ENCODE results near the gene RITA1. TPM values are rescaled to one million over a fixed set of nuclear protein-coding genes. Genes with fewer than 3 reads are reported as not detected.
"Not testable (repeated sequence)": the region's sequence is repeated elsewhere in the genome, so short reads cannot be mapped to it uniquely, and the experiment has no call there.

RITA1 gene
- total RNA-seq: 10 to 100 TPM; 24.6 to 31.0 (median 27.5) TPM

- no peaks in the 10 kb centered on the region for H3K9me3 Mint-ChIP-seq
- peak; percentile 78 for DNase-seq
- H3K4me3 Mint-ChIP-seq: peak within 1 kb of the TSS; percentile 95
- peak; percentile 65 to 67 for ATAC-seq
- H3K4me1 Mint-ChIP-seq (ENCODE audit: low read depth): peaks cover 36% of the 10 kb centered on the region
- H3K27me3 Mint-ChIP-seq (ENCODE audit: low read depth): no peaks in the 10 kb centered on the region
- H3K36me3 Mint-ChIP-seq (ENCODE audit: insufficient read depth): peaks cover 24% of the 10 kb centered on the region
These were observed at the start of gene RITA1, which contains the start of gene DDX54 for GRCh38 chr12:113185180-113186032. RITA1 (plus strand) TSS chr12:113185721; CDS start chr12:113186747, 1,026 bp downstream. DDX54 (minus strand) TSS chr12:113185478; CDS start chr12:113185451, 27 bp downstream.

- no peaks in the 10 kb centered on the region for H3K36me3 Mint-ChIP-seq (ENCODE audit: insufficient read depth)
- no peaks in the 10 kb centered on the region for H3K9me3 Mint-ChIP-seq
- peak; percentile 47 to 59 for ATAC-seq
- H3K4me1 Mint-ChIP-seq (ENCODE audit: low read depth): peaks cover 15% of the 10 kb centered on the region
- peak overlapping the region; percentile 78 for H3K4me3 Mint-ChIP-seq
- peak; percentile 58 for DNase-seq
- peaks cover 8% of the 10 kb centered on the region for H3K27me3 Mint-ChIP-seq (ENCODE audit: low read depth)
These were observed 49.2 kb upstream of the RITA1 start for GRCh38 chr12:113136128-113136989.

GRCh38 chr12:113136990-113137511, 48.5 kb upstream of the RITA1 start:
- peaks cover 16% of the 10 kb centered on the region for H3K4me1 Mint-ChIP-seq (ENCODE audit: low read depth)
- DNase-seq (no peak), ATAC-seq (no peak)
- H3K36me3 Mint-ChIP-seq (ENCODE audit: insufficient read depth): no peaks in the 10 kb centered on the region
- H3K27me3 Mint-ChIP-seq (ENCODE audit: low read depth): peaks cover 8% of the 10 kb centered on the region
- no peaks in the 10 kb centered on the region for H3K9me3 Mint-ChIP-seq
- H3K4me3 Mint-ChIP-seq: peak overlapping the region; percentile 24

- peaks cover 18% of the 10 kb centered on the region for H3K4me1 Mint-ChIP-seq (ENCODE audit: low read depth)
- DNase-seq (no peak), ATAC-seq (no peak)
- no peak overlapping the region for H3K4me3 Mint-ChIP-seq
- H3K36me3 Mint-ChIP-seq (ENCODE audit: insufficient read depth): no peaks in the 10 kb centered on the region
- no peaks in the 10 kb centered on the region for H3K9me3 Mint-ChIP-seq
- H3K27me3 Mint-ChIP-seq (ENCODE audit: low read depth): peaks cover 8% of the 10 kb centered on the region
These were observed 47.4 kb upstream of the RITA1 start for GRCh38 chr12:113137861-113138783.

- no peak for DNase-seq
- Mint-ChIP-seq H3K9me3 (no peaks in the 10 kb centered on the region), H3K27me3 (ENCODE audit: low read depth) (peaks cover 8% of the 10 kb centered on the region), H3K4me3 (no peak overlapping the region), H3K36me3 (ENCODE audit: insufficient read depth) (no peaks in the 10 kb centered on the region), H3K4me1 (ENCODE audit: low read depth) (peaks cover 18% of the 10 kb centered on the region)
- no peak for ATAC-seq
These were observed 46.7 kb upstream of the RITA1 start for GRCh38 chr12:113138826-113139225.

GRCh38 chr12:113140706-113141105, 44.8 kb upstream of the RITA1 start:
- Mint-ChIP-seq H3K4me1 (ENCODE audit: low read depth) (peaks cover 14% of the 10 kb centered on the region), H3K36me3 (ENCODE audit: insufficient read depth) (no peaks in the 10 kb centered on the region), H3K9me3 (no peaks in the 10 kb centered on the region), H3K27me3 (ENCODE audit: low read depth) (peaks cover 5% of the 10 kb centered on the region), H3K4me3 (no peak overlapping the region)
- DNase-seq (no peak), ATAC-seq (no peak)

- not testable (repeated sequence) for ATAC-seq; DNase-seq; H3K4me3 Mint-ChIP-seq; H3K36me3 Mint-ChIP-seq (ENCODE audit: insufficient read depth); H3K4me1 Mint-ChIP-seq (ENCODE audit: low read depth); H3K9me3 Mint-ChIP-seq; H3K27me3 Mint-ChIP-seq (ENCODE audit: low read depth)
These were observed 43.8 kb upstream of the RITA1 start for GRCh38 chr12:113141716-113142115.

GRCh38 chr12:113142173-113142885, 43.2 kb upstream of the RITA1 start:
- H3K9me3 Mint-ChIP-seq: peaks cover 3% of the 10 kb centered on the region
- H3K27me3 Mint-ChIP-seq (ENCODE audit: low read depth): no peaks in the 10 kb centered on the region
- no peaks in the 10 kb centered on the region for H3K36me3 Mint-ChIP-seq (ENCODE audit: insufficient read depth)
- H3K4me1 Mint-ChIP-seq (ENCODE audit: low read depth): peaks cover 3% of the 10 kb centered on the region
- ATAC-seq: peak; percentile 83 to 85
- H3K4me3 Mint-ChIP-seq: no peak overlapping the region
- DNase-seq: no peak

GRCh38 chr12:113142886-113143332, 42.6 kb upstream of the RITA1 start:
- peaks cover 3% of the 10 kb centered on the region for H3K4me1 Mint-ChIP-seq (ENCODE audit: low read depth)
- H3K9me3 Mint-ChIP-seq: peaks cover 5% of the 10 kb centered on the region
- DNase-seq: no peak

GRCh38 chr12:113143959-113144358, 41.6 kb upstream of the RITA1 start:
- Mint-ChIP-seq H3K4me3 (no peak overlapping the region), H3K4me1 (ENCODE audit: low read depth) (peaks cover 3% of the 10 kb centered on the region), H3K27me3 (ENCODE audit: low read depth) (no peaks in the 10 kb centered on the region), H3K9me3 (peaks cover 5% of the 10 kb centered on the region), H3K36me3 (ENCODE audit: insufficient read depth) (no peaks in the 10 kb centered on the region)
- ATAC-seq (no peak), DNase-seq (no peak)

More at GRCh38 chr12:113142886-113143332, 42.6 kb upstream of the RITA1 start:
- H3K36me3 Mint-ChIP-seq (ENCODE audit: insufficient read depth): no peaks in the 10 kb centered on the region
- H3K27me3 Mint-ChIP-seq (ENCODE audit: low read depth): no peaks in the 10 kb centered on the region
- no peak for ATAC-seq
- no peak overlapping the region for H3K4me3 Mint-ChIP-seq

GRCh38 chr12:113144806-113145205, 40.7 kb upstream of the RITA1 start:
- H3K36me3 Mint-ChIP-seq (ENCODE audit: insufficient read depth): no peaks in the 10 kb centered on the region
- H3K4me3 Mint-ChIP-seq: no peak overlapping the region
- ATAC-seq (no peak), DNase-seq (no peak)
- H3K4me1 Mint-ChIP-seq (ENCODE audit: low read depth): peaks cover 3% of the 10 kb centered on the region
- peaks cover under 1% of the 10 kb centered on the region for H3K27me3 Mint-ChIP-seq (ENCODE audit: low read depth)
- peaks cover 5% of the 10 kb centered on the region for H3K9me3 Mint-ChIP-seq

- peaks cover 3% of the 10 kb centered on the region for H3K4me1 Mint-ChIP-seq (ENCODE audit: low read depth)
- peaks cover 6% of the 10 kb centered on the region for H3K27me3 Mint-ChIP-seq (ENCODE audit: low read depth)
- H3K4me3 Mint-ChIP-seq: no peak overlapping the region
- ATAC-seq (no peak), DNase-seq (no peak)
- peaks cover 5% of the 10 kb centered on the region for H3K9me3 Mint-ChIP-seq
- no peaks in the 10 kb centered on the region for H3K36me3 Mint-ChIP-seq (ENCODE audit: insufficient read depth)
These were observed 39.6 kb upstream of the RITA1 start for GRCh38 chr12:113145720-113146551.

All from activated T-cell treated with anti-CD3 and anti-CD28 coated beads, Interleukin-2, amount 50 U/mL, for 4 hours (primary cell).